NCI-H2107 (cell line): ENCODE measurements around the gene CLASP1.
A peak's percentile ranks its signal among the peaks of the same experiment; 100 is the strongest.
"Not testable (repeated sequence)": the region's sequence is repeated elsewhere in the genome, so short reads cannot be mapped to it uniquely, and the experiment has no call there.

Experiments used
- DNase-seq: peaks from one replicate; lab custom pipeline; 2025; lab: John Stamatoyannopoulos, UW

CLASP1 gene

DNA sequence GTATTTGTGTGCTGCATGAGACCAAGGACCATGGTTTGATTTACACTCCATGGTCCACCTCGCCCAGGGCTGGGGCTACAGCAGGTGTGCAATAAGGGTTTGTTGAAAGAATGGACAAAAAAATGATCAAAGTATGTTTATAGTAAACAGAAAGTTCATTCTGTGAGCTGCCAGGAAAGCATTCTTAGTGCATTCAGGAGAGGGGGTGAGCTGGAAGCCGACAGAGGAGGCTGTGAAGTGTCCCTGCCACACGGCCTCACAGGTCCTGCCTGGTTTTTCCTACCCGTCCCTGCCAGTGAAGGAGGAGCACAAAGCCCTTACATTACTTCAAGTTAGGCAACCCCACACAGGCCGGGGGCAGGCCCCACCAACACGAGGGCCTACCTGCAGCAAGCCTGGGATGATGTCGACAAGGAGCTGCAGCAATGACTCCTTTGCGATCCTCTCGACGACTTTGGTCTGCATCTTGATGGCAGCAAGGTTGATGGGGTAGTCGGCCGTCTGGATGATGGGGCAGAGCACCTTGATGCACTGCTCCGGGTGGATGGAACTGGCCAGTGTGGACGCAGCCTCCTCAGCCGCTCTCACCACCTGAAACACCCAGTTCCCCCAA lies 301.0 kb downstream of the CLASP1 start:
- DNase-seq = no peak

DNA sequence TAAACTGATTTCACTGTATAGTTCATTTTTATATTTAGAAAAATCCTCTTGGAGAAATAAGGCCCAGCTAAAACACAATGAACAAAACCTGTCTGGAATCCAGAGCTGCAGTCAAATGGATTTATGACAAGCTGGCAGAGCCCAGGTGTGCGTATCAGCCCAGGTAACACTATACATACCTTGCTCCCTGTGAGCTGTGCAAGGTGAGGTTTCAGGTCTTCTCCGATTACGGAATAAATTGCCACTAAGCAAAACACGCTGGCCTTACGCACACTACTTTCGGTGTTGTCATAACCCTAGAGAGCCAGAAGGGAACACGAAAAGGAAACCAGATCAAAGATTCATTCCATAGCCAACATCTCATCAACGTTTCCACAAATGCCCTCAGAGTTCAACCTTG lies 302.4 kb downstream of the CLASP1 start:
- DNase-seq = peak; percentile 77

DNA sequence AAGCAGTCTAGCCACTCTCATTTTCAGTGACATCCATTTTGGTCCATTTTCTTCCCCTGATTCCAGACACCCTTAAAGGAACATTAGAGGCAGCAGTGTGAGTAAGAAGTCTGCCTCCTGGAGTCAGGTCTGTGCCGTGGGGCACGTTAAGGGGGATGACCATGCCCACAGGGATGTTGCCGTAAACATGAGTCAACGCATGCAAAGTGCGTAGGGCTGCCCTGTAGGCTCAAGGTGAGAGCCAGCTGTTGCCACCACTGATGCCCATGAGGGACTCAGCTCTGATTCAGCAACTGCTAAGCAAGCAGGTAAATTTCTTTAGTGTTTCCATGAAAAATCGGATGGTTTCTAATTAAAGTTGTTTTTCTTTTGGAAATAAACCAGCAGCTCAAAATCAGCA lies 302.9 kb downstream of the CLASP1 start:
- no peak for DNase-seq

DNA sequence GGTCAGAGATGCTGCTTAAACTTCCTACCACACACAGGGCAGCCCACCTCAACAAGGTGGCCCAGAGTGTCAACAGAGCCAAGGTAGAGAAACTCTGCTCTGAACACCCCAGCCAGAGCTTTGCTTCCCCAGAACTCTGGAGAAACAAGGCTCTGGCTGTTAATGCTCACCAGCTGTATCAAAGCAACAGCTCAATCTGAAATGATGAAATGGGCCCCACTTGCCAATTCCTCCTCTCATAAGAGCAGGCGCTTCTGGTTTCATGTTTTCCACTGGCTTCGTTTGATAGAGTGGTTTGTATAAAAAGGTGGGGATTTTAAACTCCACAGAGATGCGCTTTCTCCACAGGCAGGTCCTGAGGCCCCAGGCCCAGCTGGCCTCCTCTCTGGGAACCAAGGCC lies 303.4 kb downstream of the CLASP1 start:
- no peak for DNase-seq

DNA sequence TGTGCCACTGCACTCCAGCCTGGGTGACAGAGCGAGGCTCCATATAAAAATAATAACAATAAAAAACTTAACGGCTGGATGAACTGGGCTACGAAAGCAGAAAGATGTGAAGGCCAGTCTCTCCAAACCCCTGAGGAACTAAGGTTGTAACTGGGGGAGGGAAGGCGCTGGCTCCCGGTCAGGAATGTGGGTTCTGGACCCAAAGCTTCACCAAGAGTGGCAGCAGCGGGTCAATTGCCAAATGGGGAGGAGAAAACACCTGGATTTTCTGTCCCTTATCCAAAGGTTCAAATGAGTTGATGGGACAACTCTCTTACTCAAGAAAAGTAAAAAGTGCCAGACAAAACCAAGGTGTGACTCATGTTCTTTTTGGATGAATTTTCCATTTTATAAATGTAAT lies 304.2 kb downstream of the CLASP1 start:
- no peak for DNase-seq

DNA sequence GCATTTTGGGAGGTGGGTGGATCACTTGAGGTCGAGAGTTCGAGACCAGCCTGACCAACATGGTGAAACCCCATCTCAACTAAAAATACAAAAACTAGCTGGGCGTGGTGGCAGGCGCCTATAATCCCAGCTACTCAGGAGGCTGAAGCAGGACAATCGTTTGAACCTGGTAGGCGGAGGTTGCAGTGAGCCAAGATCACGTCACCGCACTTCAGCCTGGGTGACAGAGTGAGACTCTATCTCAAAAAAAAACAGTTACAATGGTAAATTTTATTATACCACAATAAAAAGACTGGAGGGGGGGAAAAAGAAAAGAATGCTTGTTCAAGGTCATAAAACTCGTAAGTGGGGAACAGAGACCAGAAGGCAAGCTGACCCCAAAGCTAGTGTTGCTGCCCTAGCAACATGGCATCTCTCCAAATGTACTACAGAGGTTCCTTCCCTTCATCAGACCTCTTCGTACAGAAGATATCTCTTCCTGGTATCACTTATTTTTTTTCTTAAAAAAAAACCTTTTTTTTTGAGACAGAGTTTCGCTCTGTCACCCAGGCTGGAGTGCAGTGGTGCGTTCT lies 305.3 kb downstream of the CLASP1 start:
- not testable (repeated sequence) for DNase-seq

DNA sequence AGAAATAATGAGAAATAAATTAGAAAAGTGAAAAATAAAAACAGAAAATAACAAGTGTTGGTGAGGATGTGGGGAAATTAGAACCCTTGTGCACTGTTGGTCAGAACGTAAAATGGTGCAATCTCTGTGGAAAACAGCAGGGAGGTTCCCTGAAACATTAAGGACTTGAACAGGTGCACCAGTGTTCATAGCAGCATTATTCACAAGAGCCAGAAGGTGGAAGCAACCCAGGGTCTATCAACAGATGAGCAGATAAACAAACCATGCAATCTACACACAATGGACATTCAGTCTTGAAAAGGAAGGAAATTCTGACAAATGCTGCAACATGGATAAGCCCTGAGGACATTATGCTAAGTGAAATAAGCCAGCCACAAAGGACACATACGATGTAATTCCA lies 306.1 kb downstream of the CLASP1 start:
- DNase-seq = no peak

DNA sequence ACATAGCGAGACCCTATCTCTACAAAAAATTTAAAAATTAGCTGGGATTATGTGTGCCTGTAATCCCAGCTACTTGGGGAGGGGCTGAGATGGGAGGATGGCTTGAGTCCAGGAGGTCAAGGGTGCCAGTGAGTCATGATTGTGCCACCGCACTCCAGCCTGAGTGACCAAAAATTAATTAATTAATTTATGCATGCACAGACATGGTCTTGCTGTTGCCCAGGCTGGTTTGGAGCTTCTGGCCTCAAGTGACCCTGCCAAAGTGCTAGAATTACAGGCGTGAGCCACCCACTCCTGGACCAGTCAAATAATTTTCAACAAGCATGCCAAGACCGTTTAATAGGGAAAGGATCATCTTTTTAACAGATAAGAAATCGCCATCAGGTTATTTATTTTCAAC lies 306.5 kb downstream of the CLASP1 start:
- no peak for DNase-seq

DNA sequence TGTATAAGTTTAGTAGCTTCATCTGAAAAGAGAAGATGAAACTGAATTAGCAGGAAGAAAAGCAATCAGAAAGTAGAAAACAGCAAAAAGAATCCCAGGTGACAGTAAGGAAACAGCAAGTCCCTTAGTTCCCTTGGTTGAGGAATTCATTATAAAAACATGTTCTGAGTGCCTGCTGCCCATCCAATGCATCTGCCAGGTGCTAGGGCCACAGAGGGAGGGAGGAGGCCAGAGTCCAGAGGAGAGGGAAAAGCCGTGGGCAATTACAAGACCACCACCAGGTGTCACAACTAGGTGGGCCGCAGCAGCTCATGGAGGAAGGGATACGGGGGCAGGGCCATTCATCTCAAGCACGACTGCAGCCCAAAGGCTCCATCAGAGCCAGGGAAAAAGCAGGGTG lies 308.3 kb downstream of the CLASP1 start:
- no peak for DNase-seq

DNA sequence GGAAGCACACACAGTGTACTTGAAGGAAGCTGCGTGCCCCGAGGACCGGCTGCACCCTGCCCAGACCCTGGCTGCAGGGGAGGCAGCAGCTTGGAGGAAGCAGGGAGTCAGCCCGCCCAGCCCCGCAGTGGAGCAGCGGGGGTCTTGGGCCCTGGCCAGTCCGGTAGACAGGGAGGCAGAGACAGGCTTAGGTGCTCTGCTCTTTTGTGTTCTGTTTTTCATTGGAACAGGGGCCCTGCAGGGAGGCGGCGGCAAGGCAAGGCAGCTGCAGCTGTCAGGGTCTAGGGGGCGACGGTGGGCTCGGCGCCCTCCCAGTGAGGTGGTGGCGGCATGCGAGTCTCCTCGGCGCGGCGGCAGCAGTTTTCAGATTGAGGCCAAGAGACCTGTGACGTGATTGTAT lies 311.0 kb downstream of the CLASP1 start:
- no peak for DNase-seq

DNA sequence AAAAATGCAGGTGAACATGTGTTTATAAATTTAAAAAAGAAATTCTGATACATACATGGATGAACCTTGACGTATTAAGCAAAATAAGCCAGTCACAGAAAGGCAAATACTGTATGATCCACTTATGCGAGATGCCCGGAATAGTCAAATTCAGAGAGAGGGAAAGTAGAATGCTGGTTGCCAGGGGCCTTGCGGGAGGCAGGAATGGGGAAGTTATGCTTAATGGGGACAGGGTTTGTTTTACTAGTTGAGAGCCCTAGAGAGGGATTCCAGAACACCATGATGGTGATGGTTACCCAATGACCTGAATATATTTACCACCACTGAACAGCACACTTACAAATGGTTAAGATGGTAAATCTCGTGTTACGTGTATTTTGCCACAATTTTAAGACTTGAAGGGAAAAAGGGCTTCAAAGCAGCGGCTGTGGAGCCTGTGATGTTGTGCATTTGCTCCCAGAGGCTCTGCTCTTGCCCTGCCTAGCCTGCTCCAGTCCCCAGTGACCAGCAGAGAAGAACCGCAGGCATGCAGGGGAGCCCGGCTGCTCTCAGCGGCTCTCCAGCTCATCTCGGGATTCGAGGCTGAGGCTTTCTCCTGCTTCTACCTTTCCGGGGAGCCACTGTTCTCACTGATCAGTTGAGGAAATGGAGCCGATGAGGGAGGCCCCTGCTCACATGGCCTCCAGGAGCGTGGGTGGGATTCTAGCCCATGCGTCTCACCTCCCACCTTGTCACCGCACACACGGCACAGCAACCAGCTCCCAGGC lies 312.6 kb downstream of the CLASP1 start:
- no peak for DNase-seq

DNA sequence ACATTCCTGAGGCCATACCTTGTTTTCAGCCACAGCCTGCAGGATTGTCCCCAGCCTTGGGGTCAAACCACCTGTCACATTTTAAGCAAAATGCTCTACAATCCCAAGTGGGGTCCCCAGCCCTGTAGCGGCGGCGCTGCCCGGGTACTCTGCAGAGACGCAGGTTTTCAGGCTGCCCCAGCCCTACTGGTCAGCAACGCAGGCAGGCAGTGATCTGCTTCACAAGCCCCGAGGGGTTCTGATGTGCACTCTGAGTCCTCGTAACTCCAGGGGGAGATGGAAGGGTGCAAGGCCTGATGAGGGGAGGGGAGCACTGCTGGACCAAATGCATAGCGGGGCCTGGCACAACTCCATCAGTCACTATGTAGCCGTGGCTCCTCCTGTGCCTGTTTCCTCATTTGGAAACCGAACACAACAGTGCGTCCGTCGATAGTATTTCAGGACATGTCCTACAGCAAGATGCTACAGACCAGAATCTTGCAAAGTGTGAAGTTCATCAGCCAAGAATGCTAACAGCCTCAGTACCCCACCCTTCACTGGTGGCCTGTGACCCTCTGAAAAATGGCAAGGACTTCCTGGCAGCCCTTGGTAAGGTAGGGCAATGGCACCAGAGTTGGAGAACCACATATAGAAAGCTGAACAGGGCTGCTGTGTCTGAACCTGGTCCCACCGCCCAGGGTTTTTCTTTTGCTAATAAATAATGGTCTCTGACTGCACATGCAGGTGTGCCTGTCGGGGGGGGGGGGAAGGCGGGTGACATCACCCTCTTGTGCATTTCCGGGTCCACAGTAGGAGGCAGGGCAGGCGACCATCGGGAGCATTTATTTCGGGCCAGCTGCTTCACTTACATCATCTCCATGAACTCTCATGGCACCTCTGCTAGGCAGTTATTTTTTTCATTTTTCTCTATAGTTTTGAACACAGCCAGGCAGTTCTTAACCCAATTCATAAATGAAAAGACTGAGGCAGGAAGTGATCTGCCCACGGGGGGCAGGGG lies 313.7 kb downstream of the CLASP1 start:
- peak; percentile 67 for DNase-seq

DNA sequence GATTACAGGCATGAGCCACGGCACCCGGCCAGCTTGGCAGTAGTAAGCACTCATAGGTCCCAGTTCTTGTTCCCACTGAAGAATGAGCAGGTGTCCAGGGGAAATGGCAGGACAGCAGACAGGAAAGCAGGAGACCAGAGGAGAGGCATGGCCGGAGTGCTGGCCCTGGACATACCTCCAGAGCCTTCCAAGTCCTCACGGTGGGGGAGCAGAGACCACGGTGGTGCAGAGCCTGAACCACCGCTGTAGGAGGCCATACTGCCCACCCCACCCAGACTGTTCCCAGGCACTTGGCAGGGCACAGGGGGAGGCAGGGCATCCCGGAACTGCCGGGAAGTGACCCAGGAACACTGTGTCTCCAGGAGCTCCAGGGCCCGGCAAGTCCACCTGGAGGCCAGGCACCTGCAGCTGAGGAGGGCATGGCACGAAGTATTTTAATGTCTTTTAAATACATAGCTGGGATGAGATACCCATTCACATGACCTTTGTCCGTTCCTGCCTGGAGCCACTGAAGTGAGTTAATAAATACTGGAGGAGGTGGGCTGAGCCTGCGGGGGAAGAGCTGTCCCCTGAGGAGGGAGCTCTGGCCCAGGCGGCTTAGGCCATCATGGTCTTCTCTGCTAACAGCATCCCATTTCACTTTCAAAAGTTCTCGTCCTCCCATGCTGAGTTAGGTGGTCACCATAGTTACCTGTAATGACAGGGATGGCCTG lies 314.5 kb downstream of the CLASP1 start:
- DNase-seq = no peak

DNA sequence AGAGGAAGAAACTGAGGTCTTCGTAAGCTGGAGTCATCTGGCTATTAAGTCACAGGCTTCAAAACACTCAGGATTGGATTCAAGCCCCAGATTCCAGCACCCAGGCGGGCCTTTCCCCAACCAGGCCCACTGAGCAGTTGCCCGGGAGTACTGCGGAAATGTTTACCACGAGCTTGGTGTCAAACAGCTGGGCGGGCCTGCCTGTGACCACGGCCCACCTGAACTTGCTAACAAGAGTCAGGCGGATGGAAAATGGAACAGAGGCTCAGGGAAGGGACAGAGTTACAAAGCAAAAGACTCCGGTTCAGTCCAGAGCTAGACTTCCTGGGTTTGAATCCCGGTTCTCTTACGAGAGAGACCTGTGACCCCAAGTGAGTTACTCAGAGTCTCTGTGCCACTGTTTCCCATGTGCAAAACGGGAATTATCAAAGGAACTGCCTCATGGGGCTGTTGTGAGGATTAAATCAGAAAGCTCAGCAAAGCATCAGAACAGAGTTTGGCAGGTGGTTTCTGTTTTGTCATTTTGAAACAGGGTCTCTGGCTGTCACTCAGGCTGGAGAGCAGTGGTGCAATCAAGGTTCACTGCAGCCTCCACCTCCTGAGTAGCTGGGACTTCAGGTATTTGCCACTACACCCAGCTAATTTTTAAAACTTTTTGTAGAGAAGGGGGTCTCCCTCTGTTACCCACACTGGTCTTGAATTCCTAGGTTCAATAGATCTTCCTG lies 315.3 kb downstream of the CLASP1 start:
- DNase-seq = no peak

DNA sequence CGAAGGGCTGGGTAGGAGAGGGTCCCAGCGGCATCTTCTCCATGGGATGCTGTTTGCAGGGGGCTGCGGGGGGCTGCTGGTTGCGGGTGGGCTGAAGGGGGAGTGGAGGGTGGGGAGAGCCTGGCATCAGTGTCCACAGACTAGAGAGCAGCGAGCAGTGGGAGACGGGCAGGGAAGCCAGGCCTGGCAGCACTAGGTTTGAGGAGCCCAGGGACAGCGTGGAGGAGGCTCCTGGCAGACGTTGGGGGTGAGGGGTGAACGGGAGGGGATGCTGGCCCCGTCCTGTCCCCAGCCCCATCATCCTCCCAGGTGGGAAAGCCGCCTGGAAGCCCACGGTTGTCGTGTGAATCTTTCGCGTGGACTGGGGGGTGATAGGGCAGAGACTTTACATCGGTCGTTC lies 316.0 kb downstream of the CLASP1 start:
- DNase-seq = no peak

DNA sequence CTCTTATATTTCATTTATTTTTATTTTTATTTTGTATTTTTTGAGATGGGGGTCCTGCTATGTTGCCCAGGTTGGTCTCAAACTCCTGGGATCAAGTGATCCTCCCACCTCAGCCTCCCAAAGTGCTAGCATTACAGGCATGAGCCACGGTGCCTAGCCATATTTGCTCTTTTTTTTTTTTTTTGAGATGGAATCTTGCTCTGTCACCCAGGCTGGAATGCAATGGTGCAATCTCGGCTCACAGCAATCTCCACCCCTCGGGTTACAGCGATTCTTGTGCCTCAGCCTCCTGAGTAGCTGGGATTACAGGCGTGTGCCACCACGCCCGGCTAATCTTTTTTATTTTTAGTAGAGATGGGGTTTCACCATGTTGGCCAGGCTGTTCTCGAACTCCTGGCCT lies 317.9 kb downstream of the CLASP1 start:
- not testable (repeated sequence) for DNase-seq

DNA sequence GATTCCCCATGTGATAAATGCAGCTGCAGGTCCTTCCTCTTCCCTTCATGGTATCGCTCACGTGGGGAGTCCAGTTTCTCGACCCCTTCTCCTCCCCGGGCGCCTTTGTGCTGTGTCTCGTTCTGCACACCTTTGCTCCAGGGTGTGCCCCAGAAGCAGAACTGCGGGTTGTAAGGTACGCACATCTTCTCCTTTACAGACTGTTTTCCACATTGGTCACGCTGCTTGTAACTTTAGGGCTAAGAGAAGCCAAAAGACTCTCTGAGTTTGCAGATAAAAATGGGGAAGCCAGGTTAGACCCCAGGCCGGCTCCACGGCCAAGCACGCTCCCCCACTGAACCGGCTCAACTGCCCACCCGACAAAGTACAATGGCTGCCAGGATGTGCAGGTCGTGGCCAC lies 318.3 kb downstream of the CLASP1 start:
- no peak for DNase-seq

DNA sequence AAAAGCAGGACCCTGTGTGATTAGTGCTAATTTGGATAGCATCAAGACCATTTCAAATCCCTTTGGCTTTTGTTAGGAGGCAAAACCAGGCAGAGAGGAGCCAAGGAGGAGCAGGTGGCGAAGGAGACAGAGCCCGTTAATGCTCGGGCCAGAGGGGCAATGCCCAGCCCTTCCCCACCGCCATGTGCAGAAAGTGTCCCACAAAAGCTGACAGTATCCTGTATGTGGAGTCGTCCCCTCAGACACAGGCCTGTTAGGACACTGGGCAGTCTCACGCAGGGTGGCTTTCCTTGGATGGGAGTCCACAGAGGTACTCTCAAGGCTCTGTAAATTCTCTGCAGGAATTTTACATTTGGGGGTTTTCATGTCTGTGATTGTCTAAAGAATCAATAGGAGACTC lies 319.5 kb downstream of the CLASP1 start:
- no peak for DNase-seq

DNA sequence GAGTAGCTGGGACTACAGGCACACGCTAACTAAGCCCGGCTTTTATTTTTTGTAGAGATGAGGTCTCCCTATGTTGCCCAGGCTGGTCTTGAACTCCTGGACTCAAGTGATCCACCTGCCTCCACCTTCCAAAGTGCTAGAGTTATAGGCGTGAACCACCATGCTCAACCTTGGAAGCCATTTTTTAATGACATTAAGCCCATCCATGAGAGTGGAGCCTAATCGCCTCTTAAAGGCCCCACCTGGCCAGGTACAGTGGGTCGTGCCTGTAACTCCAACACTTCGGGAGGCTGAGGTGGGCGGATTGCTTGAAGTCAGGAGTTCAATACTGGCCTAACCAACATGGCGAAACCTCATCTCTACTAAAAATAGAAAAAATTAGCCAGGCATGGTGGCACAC lies 322.6 kb downstream of the CLASP1 start:
- no peak for DNase-seq

DNA sequence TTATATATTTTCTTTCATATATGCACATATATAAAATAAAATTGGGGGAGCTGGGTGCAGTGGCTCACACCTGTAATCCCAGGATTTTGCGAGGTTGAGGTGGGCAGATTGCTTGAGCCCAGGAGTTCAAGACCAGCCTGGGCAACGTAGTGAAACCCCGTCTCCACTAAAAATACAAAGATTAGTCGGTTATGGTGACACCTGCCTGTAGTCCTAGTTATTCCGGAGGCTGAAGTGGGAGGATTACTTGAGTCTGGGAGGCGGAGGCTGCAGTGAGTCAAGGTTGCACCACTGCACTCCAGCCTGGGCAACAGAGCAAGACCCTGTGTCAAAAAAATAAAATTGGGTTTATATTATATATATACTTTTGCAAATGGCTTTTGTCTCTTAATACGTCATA lies 324.7 kb downstream of the CLASP1 start:
- no peak for DNase-seq

DNA sequence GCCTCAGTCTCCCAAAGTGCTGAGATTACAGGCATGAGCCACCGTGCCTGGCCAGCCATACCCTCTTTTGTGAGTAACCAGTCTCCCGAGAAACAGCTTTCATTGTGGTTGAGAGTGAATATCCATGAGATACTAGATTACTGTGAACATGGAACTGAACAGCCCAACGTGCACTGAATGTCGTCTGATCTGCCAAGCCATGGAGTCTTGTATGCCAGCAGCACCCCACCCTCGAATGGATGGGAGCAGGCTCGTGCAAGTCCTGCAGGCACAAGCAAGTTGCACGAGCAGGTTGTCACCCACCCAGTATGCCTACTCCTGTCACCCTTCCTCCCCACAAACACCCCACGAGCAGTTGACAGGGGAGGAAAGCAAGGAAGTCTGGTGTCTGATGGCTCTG lies 327.8 kb downstream of the CLASP1 start:
- DNase-seq = no peak
